Activated naive CD4-positive, alpha-beta T cell (primary cell): ENCODE measurements around the gene KLK3.
A peak's percentile ranks its signal among the peaks of the same experiment; 100 is the strongest.
"Not testable (repeated sequence)": the region's sequence is repeated elsewhere in the genome, so short reads cannot be mapped to it uniquely, and the experiment has no call there.

Source experiments
- DNase-seq, 4 experiments: peaks; one replicate each; lab custom pipeline; 2025; lab: John Stamatoyannopoulos, UW

KLK3 gene

GRCh38 chr19:50854636-50855410 is at the start of gene KLK3:
KLK3 (plus strand) TSS chr19:50854915; CDS start chr19:50854956, 41 bp downstream.
- no peak for DNase-seq

GRCh38 chr19:50808856-50809255 is 45.9 kb upstream of the KLK3 start:
- DNase-seq, result no peak

- not testable (repeated sequence) for DNase-seq
These were observed 43.0 kb upstream of the KLK3 start for GRCh38 chr19:50811622-50812238.

GRCh38 chr19:50812474-50812873 is 42.2 kb upstream of the KLK3 start:
- no peak for DNase-seq

GRCh38 chr19:50814883-50815282 is 39.8 kb upstream of the KLK3 start:
- DNase-seq, result no peak

GRCh38 chr19:50815439-50815838 is 39.3 kb upstream of the KLK3 start:
- DNase-seq, result no peak

GRCh38 chr19:50817941-50818858 is 36.5 kb upstream of the KLK3 start:
- peak in 1 of 4 experiments; percentile 12 for DNase-seq

GRCh38 chr19:50818859-50819472 is 35.7 kb upstream of the KLK3 start:
- no peak for DNase-seq

GRCh38 chr19:50819636-50820035 is 35.1 kb upstream of the KLK3 start:
- no peak for DNase-seq

GRCh38 chr19:50820086-50820485 is 34.6 kb upstream of the KLK3 start:
- no peak for DNase-seq

- no peak for DNase-seq
These were observed 34.0 kb upstream of the KLK3 start for GRCh38 chr19:50820549-50821247.

GRCh38 chr19:50821248-50821612 is 33.5 kb upstream of the KLK3 start:
- DNase-seq, result no peak

GRCh38 chr19:50821622-50822021 is 33.1 kb upstream of the KLK3 start:
- no peak for DNase-seq

- no peak for DNase-seq
These were observed 32.0 kb upstream of the KLK3 start for GRCh38 chr19:50822661-50823208.

GRCh38 chr19:50823389-50824042 is 31.2 kb upstream of the KLK3 start, which contains the start of gene KLK1:
KLK1 (minus strand) TSS chr19:50823787; CDS start chr19:50823748, 39 bp downstream.
- DNase-seq, result no peak

GRCh38 chr19:50826492-50827240 is 28.0 kb upstream of the KLK3 start:
- DNase-seq, result no peak

GRCh38 chr19:50827476-50827875 is 27.2 kb upstream of the KLK3 start:
- no peak for DNase-seq

GRCh38 chr19:50829801-50830200 is 24.9 kb upstream of the KLK3 start:
- DNase-seq, result no peak

- no peak for DNase-seq
These were observed 24.3 kb upstream of the KLK3 start for GRCh38 chr19:50830266-50831025.
